Breast epithelium (tissue), 3 donors: ENCODE measurements around the gene OR2F2.

ENCODE experiments used
- POLR2A ChIP-seq: fragments of 450-650 bp; IDR thresholded peaks from one replicate; pipeline ENCODE4 v1.6.1; 2016; ENCODE audit warnings: antibody characterized with exemption, mild to moderate bottlenecking, moderate library complexity
- POLR2AphosphoS5 ChIP-seq, 3 donors: sonication (generic); formaldehyde crosslinking; IDR thresholded peaks; one replicate each; pipeline ENCODE4 v1.6.1; 2017; ENCODE audit warnings: antibody characterized with exemption in 3 of 3
- TF ChIP-seq, protein P1 (sequence below), 3 donors: fragments of 450-650 bp; IDR thresholded peaks; one replicate each; pipeline ENCODE4 v1.5.1; 2016 to 2017; ENCODE audit warnings: antibody characterized with exemption in 3 of 3, mild to moderate bottlenecking in 3 of 3, moderate library complexity in 3 of 3

DNA sequence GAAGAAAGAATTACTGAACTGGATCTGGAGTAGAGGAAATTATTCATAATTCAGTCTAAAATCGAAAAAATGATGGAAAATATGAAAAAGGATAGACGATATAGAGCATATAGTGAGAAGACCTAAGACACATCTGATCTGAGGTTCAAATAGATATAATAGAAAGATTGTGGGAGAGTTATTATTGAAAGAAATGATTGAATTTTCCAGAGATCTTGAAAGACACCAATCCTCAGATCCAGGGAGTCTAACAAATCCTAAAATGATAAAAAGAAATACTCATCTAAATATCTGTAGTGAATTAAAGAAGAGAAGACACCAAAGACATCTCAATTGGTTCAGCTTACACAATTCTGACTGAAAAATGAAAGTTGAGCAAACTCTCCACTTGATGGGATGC, 46.0 kb upstream of the OR2F2 start:
- TF ChIP-seq, protein P1, sequence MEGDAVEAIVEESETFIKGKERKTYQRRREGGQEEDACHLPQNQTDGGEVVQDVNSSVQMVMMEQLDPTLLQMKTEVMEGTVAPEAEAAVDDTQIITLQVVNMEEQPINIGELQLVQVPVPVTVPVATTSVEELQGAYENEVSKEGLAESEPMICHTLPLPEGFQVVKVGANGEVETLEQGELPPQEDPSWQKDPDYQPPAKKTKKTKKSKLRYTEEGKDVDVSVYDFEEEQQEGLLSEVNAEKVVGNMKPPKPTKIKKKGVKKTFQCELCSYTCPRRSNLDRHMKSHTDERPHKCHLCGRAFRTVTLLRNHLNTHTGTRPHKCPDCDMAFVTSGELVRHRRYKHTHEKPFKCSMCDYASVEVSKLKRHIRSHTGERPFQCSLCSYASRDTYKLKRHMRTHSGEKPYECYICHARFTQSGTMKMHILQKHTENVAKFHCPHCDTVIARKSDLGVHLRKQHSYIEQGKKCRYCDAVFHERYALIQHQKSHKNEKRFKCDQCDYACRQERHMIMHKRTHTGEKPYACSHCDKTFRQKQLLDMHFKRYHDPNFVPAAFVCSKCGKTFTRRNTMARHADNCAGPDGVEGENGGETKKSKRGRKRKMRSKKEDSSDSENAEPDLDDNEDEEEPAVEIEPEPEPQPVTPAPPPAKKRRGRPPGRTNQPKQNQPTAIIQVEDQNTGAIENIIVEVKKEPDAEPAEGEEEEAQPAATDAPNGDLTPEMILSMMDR (IDR thresholded peaks at IDR 0.05): no peak
- no peak for TF ChIP-seq POLR2A
- no peak for TF ChIP-seq POLR2AphosphoS5 (IDR thresholded peaks at IDR 0.05)
